GM21526 (cell line): ENCODE data around the gene FCRL2.

Experiments
- ATAC-seq: cut with Tn5 transposase; IDR thresholded peaks from one replicate; pipeline ENCODE4 v1.9.1; 2021; ENCODE audit warnings: moderate library complexity; ENCODE audit not compliant: unreplicated experiment, low FRiP score

FCRL2 gene

GRCh38 chr1:157776971-157777391 lies at the start of gene FCRL2:
Gene FCRL2 (minus strand): TSS chr1:157777132. CDS start chr1:157777073, 59 bp downstream.
- no peak for ATAC-seq

DNA sequence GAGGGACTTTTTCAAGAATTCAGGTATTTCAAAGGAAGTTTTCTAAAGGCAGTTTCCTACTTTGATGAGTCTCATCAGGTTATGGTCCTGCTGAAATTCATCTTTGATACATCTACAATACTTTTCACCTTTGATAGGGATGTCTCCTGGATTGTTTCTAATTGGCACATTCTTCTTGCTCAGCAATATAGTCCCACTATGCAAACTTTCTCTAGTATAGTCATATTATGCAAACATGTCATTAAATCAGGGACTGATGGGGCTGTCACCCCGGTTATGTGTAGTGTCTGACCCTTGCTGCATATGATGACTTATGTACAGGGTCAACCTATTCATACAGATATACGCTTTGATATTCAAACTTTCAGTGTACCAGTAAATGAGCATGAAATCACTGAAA lies 43.4 kb upstream of the FCRL2 start:
- no peak for ATAC-seq

GRCh38 chr1:157819896-157820295 lies 43.0 kb upstream of the FCRL2 start, which contains the start of gene FCRL1:
Gene FCRL1 (minus strand): TSS chr1:157820120. CDS start chr1:157820037, 83 bp downstream.
- no peak for ATAC-seq

DNA sequence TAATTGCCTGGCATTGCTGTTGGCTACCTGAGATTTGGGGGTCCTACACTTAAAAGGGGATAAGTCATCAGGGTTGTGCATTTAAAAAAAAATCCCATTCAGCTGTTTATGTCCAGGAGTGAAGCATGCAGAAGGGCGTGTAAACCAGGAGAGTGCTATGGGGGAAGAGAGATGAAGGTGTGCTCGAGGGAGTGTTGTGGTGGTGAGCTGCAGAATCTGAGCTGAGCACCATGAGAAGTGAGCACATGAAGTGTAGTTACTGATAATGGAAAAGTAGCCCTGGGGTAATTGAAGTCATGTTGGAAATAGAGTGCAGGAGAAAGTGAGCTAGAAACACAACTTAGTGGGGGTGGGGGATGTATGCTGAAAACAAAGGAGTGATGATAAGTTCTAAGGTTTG lies 42.3 kb upstream of the FCRL2 start:
- no peak for ATAC-seq

DNA sequence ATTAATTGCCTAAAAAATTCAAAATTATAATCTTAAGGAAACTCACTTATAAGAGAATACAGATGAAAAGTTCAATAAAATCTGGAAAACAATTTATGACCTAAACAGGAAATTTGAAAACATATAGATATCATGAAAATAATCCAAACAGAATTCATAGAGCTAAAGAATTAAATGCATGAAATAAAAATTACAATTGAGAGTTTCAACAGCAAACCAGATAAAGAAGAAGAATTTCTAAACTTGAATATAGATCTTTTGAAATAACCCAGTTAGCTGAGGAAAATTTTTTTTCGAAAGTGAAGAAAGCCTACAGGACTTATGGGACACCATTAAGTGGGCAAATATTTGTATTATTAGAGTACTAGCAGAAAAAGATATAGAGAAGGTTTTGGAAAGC lies 36.3 kb upstream of the FCRL2 start:
- ATAC-seq = no peak

DNA sequence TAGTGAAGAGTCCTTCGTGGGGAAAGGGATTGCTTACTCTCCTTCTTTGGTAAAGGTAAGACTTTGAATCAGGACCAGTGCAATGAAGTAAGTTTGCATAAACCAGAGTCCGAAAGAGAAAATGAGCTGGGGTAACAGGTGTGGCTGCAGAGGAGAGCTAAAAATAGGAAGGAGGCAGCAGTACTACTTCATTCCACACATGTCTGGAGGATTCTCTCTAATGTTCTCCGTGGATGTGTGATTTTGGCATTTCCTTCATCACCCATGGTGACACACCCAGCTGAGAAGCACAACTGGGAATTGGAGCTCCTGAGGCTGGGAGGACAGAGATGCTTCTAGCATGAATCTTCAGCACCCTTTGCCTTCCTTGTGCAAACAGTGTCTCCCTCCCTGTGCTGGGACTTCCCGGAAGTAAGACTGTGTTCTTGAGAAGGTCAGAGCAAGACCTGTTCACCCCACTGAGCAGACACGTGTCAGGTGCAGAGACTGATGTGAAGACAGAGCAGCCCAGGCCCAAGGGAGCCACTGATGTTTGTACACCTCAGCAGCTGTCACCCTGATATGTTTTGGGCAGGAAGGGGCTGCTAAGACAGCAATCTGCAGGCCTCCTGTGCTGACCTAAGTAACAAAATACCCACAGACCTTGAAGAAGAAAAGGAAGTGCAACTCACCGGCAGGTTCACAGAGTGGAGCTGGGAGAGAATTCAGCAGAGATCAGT lies 29.7 kb upstream of the FCRL2 start:
- ATAC-seq = peak; percentile 91

- ATAC-seq = no peak
Observed at GRCh38 chr1:157803851-157804250, 26.9 kb upstream of the FCRL2 start.

- no peak for ATAC-seq
Observed at GRCh38 chr1:157799996-157800395, 23.1 kb upstream of the FCRL2 start.

DNA sequence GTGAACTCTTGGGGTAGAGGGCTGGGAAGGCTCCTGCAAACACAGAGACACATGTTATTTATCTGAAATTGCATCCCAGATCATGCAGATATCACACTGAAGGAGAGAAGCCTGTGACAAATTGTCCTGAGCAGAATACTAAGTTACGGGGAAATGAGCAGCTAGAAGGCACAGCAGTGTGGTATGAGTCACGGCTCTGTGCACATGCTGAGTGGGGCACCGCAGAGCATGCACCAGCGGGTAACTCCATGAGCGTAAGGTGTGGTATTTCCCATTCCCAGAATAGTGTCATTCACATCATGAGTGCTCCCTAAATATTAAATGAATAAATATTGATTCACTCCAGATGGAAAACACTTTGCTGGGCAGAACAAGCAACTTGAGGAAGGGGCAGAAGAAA lies 21.3 kb upstream of the FCRL2 start:
- no peak for ATAC-seq

- ATAC-seq = no peak
Observed at GRCh38 chr1:157785248-157785647, 8.3 kb upstream of the FCRL2 start.

- no peak for ATAC-seq
Observed at GRCh38 chr1:157784801-157785200, 7.9 kb upstream of the FCRL2 start.

GRCh38 chr1:157782931-157783330 lies 6.0 kb upstream of the FCRL2 start:
- no peak for ATAC-seq

DNA sequence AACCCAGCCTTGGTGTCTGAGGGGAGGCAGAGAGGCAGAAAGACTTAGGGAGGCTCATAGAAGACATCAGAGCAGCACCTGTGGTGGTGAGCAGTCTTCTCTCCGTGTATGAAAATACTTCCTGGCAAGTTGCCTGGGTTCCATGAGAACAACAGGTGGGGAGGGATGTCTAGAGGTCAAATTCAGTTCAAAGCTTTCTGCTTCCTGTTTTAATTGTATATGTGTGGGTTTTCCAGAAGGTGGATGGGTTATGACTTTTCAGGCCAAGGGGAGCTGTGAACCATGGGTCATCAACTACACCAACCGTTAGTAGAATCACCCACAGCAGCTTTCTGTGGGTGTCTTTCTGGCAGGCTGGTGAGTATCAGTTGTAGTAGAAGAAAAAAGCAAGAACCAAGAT lies 4.1 kb upstream of the FCRL2 start:
- ATAC-seq = peak; percentile 62

- ATAC-seq = no peak
Observed at GRCh38 chr1:157775101-157775870, 1.6 kb downstream of the FCRL2 start.

GRCh38 chr1:157774412-157774811 lies 2.5 kb downstream of the FCRL2 start:
- no peak for ATAC-seq

- peak; percentile 63 for ATAC-seq
Observed at GRCh38 chr1:157773493-157774350, 3.2 kb downstream of the FCRL2 start.

- no peak for ATAC-seq
Observed at GRCh38 chr1:157771661-157772425, 5.1 kb downstream of the FCRL2 start.

DNA sequence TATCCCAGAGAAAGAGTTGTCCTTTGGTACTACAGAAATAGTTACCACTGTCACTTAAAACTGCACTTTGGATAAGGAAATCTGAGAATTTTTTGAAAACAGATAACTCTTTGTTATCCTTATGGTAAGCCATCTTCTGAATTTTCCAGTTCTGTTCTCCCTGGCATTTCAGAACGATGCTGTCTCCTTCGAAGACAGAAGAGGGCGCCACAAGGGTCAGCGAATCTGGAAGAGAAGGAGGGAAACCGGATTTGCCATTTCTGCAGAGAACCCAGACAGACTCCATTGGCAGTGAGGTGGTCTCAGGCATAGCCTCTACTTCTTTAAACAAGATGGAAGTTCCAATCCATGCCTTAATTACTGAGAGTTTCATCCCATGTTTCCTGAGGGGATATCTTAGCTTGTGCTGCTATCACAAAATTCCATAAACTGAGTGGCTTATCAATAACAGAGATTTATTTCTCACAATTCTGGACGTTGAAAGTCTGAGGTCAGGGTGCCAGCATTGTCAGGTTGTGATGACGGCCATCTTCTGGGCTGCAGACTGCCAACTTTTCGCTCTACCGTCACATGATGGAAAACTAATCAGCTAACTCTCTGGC lies 6.4 kb downstream of the FCRL2 start:
- ATAC-seq = no peak

- no peak for ATAC-seq
Observed at GRCh38 chr1:157766792-157767191, 10.1 kb downstream of the FCRL2 start.

- ATAC-seq = no peak
Observed at GRCh38 chr1:157758018-157758417, 18.9 kb downstream of the FCRL2 start.
